Peyer's patch (tissue), 4 donors: ENCODE measurements around the gene CARMIL3.

Source experiments
- CTCF ChIP-seq, 6 experiments: fragments of 450-650 bp in 4 of 6; fragments of 200-600 bp in 2 of 6; sonication (generic) in 1 of 6; IDR thresholded peaks; one replicate each; pipeline ENCODE4 v1.5.1; 2017 to 2019; ENCODE audit warnings: antibody characterized with exemption in 6 of 6, mild to moderate bottlenecking in 3 of 6, moderate library complexity in 1 of 6
- POLR2A ChIP-seq, 2 donors: fragments of 450-650 bp; IDR thresholded peaks; one replicate each; pipeline ENCODE4 v1.5.1; 2017; ENCODE audit warnings: antibody characterized with exemption in 2 of 2, mild to moderate bottlenecking in 2 of 2, moderate library complexity in 2 of 2

- TF ChIP-seq CTCF (IDR thresholded peaks at IDR 0.05) (no peak), POLR2A (IDR thresholded peaks at IDR 0.05) (no peak)
These were observed 32.6 kb downstream of the CARMIL3 start for GRCh38 chr14:24084440-24084839.
